ENCODE data around the gene TBC1D32. TPM values are rescaled to one million over a fixed set of nuclear protein-coding genes. Genes with fewer than 3 reads are reported as not detected.
"Not testable (repeated sequence)": the region's sequence is repeated elsewhere in the genome, so short reads cannot be mapped to it uniquely, and the experiment has no call there.

TBC1D32 gene
- total and polyA plus RNA-seq, 12 donors: 0.62 to 4.6 (median 3.2) TPM

DNA sequence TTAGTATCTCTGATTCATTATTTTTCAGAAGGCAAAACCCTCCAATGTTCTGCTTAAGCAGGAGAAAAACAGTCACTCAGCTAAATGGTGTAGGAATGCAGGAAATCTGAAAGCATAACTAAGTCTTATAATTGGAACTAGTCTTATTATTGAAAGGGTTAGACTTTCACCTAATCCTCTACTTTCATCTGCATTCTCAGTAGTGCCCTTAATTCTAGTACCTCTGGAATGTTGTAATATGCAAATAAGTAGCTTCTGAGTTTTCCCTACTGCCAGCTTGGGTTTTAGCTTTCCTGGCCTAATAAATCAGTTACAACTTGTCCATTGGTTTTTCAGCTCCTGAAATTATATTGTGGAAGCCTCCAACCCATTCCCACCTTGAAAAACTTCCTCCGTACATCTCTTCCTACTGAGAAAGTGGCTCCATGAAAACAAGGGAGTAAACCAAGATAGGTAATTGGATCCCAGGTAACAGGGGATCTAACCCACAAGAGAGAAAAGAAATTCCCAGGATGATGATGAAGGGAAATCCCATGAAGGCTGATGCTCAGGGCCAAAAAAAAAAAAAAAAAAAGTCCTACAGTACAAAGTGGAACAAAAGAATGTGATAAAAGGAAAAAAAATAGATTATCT is 147.0 kb downstream of the TBC1D32 start:
- H3K36me3 ChIP-seq: no peaks in the 10 kb centered on the region
- TF ChIP-seq, protein P1, sequence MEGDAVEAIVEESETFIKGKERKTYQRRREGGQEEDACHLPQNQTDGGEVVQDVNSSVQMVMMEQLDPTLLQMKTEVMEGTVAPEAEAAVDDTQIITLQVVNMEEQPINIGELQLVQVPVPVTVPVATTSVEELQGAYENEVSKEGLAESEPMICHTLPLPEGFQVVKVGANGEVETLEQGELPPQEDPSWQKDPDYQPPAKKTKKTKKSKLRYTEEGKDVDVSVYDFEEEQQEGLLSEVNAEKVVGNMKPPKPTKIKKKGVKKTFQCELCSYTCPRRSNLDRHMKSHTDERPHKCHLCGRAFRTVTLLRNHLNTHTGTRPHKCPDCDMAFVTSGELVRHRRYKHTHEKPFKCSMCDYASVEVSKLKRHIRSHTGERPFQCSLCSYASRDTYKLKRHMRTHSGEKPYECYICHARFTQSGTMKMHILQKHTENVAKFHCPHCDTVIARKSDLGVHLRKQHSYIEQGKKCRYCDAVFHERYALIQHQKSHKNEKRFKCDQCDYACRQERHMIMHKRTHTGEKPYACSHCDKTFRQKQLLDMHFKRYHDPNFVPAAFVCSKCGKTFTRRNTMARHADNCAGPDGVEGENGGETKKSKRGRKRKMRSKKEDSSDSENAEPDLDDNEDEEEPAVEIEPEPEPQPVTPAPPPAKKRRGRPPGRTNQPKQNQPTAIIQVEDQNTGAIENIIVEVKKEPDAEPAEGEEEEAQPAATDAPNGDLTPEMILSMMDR (IDR thresholded peaks at IDR 0.05): no peak
- WGBS, 2 donors: 89 to 100% methylated on average over 1 of the region's 1 CpG
- H3K27me3 ChIP-seq: no peaks in the 10 kb centered on the region
- intact Hi-C loops (cut with DNase I): no loop called here
- H3K4me1 ChIP-seq: no peaks in the 10 kb centered on the region
- H3K9me3 ChIP-seq: no peaks in the 10 kb centered on the region
- no peak for DNase-seq
- ATAC-seq: no peak
- H3K27ac ChIP-seq: no peak overlapping the region
- H3K4me3 ChIP-seq: no peak overlapping the region

DNA sequence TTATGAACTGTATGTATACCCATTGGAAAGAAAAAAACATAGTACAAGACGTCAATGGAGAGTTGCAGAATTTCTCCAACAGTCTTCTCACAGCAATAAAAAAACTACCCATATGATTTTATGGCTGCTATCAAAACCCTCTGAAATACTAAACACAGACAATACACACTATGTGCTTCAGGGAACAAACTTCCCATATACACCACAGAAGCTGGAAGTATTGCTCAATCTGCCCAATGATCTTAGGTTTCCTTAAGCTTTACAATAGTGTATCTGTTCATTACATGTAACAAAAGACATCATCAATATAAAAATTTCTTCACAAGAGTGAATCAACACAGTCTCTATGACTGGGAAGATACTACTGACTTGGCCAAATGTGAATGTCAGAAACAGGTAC is 150.5 kb downstream of the TBC1D32 start:
- Histone ChIP-seq H3K27me3 (no peaks in the 10 kb centered on the region), H3K4me1 (no peaks in the 10 kb centered on the region), H3K4me3 (no peak overlapping the region), H3K9me3 (peaks cover 0 to 9% (median 0%) of the 10 kb centered on the region in 11 donors), H3K36me3 (peaks cover 0 to 11% (median 0%) of the 10 kb centered on the region in 9 donors), H3K27ac (no peak overlapping the region)
- TF ChIP-seq, protein P1 (IDR thresholded peaks at IDR 0.05): no peak
- intact Hi-C loops (cut with DNase I): no loop called here
- DNase-seq (no peak), ATAC-seq (no peak)
- 96 to 97% methylated on average over 1 of the region's 1 CpG for WGBS, 2 donors

DNA sequence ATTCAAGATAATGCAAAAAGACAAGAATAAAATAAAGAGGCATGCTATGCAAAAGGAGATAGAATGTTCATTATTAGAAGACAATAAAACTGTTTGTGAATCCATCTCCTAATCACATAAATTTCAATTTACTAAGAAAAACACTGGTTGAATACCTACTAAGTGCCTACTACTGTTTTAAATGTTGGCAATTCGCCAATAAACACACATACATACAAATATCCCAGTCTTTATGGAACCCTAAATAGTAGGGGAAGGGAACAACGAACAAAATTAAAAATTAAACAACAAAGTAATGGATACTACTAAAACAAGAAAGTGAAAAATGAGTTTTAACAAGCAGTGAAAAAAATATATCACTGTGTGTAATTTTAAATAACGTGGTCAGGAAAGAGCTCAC is 158.5 kb downstream of the TBC1D32 start:
- TF ChIP-seq, protein P1 (IDR thresholded peaks at IDR 0.05): no peak
- 88 to 93% methylated on average over 3 of the region's 3 CpGs for WGBS, 2 donors
- no peak for DNase-seq
- H3K9me3 ChIP-seq: peaks cover 0 to under 1% (median 0%) of the 10 kb centered on the region in 11 donors
- H3K4me1 ChIP-seq: no peaks in the 10 kb centered on the region
- H3K27me3 ChIP-seq: no peaks in the 10 kb centered on the region
- ATAC-seq: no peak
- H3K4me3 ChIP-seq: no peak overlapping the region
- H3K27ac ChIP-seq: no peak overlapping the region
- intact Hi-C loops (cut with DNase I): no loop called here
- peaks cover 0 to under 1% (median 0%) of the 10 kb centered on the region in 9 donors for H3K36me3 ChIP-seq

DNA sequence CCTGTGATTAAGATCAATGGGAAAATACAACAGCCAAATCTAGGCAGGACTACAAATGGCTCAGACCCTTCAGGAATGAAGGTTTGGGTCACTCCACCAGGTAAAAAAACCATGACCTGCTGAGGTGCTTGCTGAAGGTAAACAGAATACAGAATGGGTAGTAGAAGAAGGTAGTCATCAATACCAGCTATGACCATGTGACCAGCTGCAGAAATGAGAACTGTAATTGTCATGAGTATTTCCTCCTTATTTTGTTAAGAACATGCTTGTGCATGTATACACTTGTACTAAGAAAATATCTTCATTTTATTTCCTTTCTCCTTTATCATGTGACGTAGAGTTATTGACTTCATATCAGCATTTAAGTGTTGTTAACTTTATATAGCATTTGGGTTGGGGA is 161.8 kb downstream of the TBC1D32 start:
- H3K27me3 ChIP-seq; H3K4me3 ChIP-seq; H3K27ac ChIP-seq; H3K36me3 ChIP-seq; H3K4me1 ChIP-seq; intact Hi-C loops (cut with DNase I); DNase-seq; ATAC-seq; H3K9me3 ChIP-seq: not testable (repeated sequence)
- WGBS, 2 donors: 94 to 100% methylated on average over 1 of the region's 1 CpG

DNA sequence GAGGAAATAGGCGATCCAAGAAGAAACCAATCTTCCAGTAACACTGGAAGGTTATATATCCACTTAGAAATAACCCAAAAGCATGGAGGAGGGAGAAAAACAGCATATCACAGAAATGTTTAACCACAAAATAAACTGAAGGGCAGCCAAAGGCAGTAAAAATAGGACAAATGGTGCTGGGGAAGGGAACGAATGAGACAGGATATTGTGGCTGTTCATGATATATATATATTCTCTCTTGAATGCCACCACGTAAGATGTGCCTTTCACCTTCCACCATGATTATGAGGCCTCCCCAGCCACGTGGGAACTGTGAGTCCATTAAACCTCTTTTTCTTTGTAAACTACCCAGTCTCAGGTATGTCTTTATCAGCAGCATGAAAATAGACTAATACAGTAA is 162.4 kb downstream of the TBC1D32 start:
- no peaks in the 10 kb centered on the region for H3K27me3 ChIP-seq
- intact Hi-C loops (cut with DNase I): no loop called here
- 84 to 89% methylated on average over 4 of the region's 4 CpGs for WGBS, 2 donors
- H3K4me3 ChIP-seq: no peak overlapping the region
- no peaks in the 10 kb centered on the region for H3K36me3 ChIP-seq
- TF ChIP-seq, protein P1 (IDR thresholded peaks at IDR 0.05): no peak
- H3K4me1 ChIP-seq: no peaks in the 10 kb centered on the region
- DNase-seq (no peak), ATAC-seq (no peak)
- peaks cover 0 to 3% (median 0%) of the 10 kb centered on the region in 11 donors for H3K9me3 ChIP-seq
- H3K27ac ChIP-seq: no peak overlapping the region

Data from heart right ventricle (tissue), 16 donors.